ENCODE measurements around the gene METTL1.

DNA sequence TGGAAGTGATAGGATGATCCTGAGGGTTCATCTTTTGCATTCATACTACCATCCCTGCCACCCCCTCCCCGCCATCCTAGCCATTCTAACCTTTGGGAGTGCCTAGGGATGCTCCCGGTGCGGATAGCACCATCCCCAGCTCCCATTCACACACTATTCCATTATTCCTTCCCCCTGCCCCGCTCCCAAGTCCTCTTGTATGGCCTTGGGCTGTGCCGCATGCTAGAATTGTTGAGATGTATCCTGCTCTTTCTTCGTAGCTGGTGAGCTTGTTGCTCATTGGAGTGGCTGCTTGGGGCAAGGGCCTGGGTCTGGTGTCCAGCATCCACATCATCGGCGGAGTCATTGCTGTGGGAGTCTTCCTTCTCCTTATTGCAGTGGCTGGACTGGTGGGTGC lies 26.4 kb downstream of the METTL1 start:
- TF ChIP-seq, protein P1, sequence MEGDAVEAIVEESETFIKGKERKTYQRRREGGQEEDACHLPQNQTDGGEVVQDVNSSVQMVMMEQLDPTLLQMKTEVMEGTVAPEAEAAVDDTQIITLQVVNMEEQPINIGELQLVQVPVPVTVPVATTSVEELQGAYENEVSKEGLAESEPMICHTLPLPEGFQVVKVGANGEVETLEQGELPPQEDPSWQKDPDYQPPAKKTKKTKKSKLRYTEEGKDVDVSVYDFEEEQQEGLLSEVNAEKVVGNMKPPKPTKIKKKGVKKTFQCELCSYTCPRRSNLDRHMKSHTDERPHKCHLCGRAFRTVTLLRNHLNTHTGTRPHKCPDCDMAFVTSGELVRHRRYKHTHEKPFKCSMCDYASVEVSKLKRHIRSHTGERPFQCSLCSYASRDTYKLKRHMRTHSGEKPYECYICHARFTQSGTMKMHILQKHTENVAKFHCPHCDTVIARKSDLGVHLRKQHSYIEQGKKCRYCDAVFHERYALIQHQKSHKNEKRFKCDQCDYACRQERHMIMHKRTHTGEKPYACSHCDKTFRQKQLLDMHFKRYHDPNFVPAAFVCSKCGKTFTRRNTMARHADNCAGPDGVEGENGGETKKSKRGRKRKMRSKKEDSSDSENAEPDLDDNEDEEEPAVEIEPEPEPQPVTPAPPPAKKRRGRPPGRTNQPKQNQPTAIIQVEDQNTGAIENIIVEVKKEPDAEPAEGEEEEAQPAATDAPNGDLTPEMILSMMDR (IDR thresholded peaks at IDR 0.05), result no peak
- TF ChIP-seq POLR2A (IDR thresholded peaks at IDR 0.05), result no peak
